ENCODE results near the gene MYO3B.

MYO3B gene

GRCh38 chr2:170236680-170237047 is 58.7 kb downstream of the MYO3B start:
- no peak for DNase-seq (ENCODE audit: low read depth in 3 of 3, low spot score in 1 of 3)

- DNase-seq (ENCODE audit: low read depth in 3 of 3, low spot score in 1 of 3), result no peak
Measured at GRCh38 chr2:170237572-170238120, 59.7 kb downstream of the MYO3B start.

- DNase-seq (ENCODE audit: low read depth in 3 of 3, low spot score in 1 of 3), result no peak
Measured at GRCh38 chr2:170238776-170239175, 60.8 kb downstream of the MYO3B start.

- no peak for DNase-seq (ENCODE audit: low read depth in 3 of 3, low spot score in 1 of 3)
Measured at GRCh38 chr2:170240629-170241028, 62.7 kb downstream of the MYO3B start.

GRCh38 chr2:170241756-170242155 is 63.8 kb downstream of the MYO3B start:
- DNase-seq (ENCODE audit: low read depth in 3 of 3, low spot score in 1 of 3), result no peak

- no peak for DNase-seq (ENCODE audit: low read depth in 3 of 3, low spot score in 1 of 3)
Measured at GRCh38 chr2:170243118-170243837, 65.3 kb downstream of the MYO3B start.

GRCh38 chr2:170243898-170244297 is 66.0 kb downstream of the MYO3B start:
- no peak for DNase-seq (ENCODE audit: low read depth in 3 of 3, low spot score in 1 of 3)

GRCh38 chr2:170244555-170244954 is 66.6 kb downstream of the MYO3B start:
- no peak for DNase-seq (ENCODE audit: low read depth in 3 of 3, low spot score in 1 of 3)

- DNase-seq (ENCODE audit: low read depth in 3 of 3, low spot score in 1 of 3), result no peak
Measured at GRCh38 chr2:170245312-170245711, 67.4 kb downstream of the MYO3B start.

GRCh38 chr2:170247333-170247732 is 69.4 kb downstream of the MYO3B start:
- no peak for DNase-seq (ENCODE audit: low read depth in 3 of 3, low spot score in 1 of 3)

- no peak for DNase-seq (ENCODE audit: low read depth in 3 of 3, low spot score in 1 of 3)
Measured at GRCh38 chr2:170247882-170248393, 70.0 kb downstream of the MYO3B start.

- no peak for DNase-seq (ENCODE audit: low read depth in 3 of 3, low spot score in 1 of 3)
Measured at GRCh38 chr2:170248574-170249393, 70.8 kb downstream of the MYO3B start.

- no peak for DNase-seq (ENCODE audit: low read depth in 3 of 3, low spot score in 1 of 3)
Measured at GRCh38 chr2:170249761-170250160, 71.8 kb downstream of the MYO3B start.

- no peak for DNase-seq (ENCODE audit: low read depth in 3 of 3, low spot score in 1 of 3)
Measured at GRCh38 chr2:170250584-170250983, 72.6 kb downstream of the MYO3B start.

- DNase-seq (ENCODE audit: low read depth in 3 of 3, low spot score in 1 of 3), result no peak
Measured at GRCh38 chr2:170252414-170252813, 74.5 kb downstream of the MYO3B start.

- no peak for DNase-seq (ENCODE audit: low read depth in 3 of 3, low spot score in 1 of 3)
Measured at GRCh38 chr2:170253721-170254230, 75.8 kb downstream of the MYO3B start.

- DNase-seq (ENCODE audit: low read depth in 3 of 3, low spot score in 1 of 3), result no peak
Measured at GRCh38 chr2:170254293-170254732, 76.4 kb downstream of the MYO3B start.

GRCh38 chr2:170255137-170255536 is 77.2 kb downstream of the MYO3B start:
- DNase-seq (ENCODE audit: low read depth in 3 of 3, low spot score in 1 of 3), result no peak

GRCh38 chr2:170255971-170256370 is 78.0 kb downstream of the MYO3B start:
- DNase-seq (ENCODE audit: low read depth in 3 of 3, low spot score in 1 of 3), result no peak

GRCh38 chr2:170258382-170258781 is 80.4 kb downstream of the MYO3B start:
- DNase-seq (ENCODE audit: low read depth in 3 of 3, low spot score in 1 of 3), result no peak

GRCh38 chr2:170260188-170260587 is 82.2 kb downstream of the MYO3B start:
- no peak for DNase-seq (ENCODE audit: low read depth in 3 of 3, low spot score in 1 of 3)

- no peak for DNase-seq (ENCODE audit: low read depth in 3 of 3, low spot score in 1 of 3)
Measured at GRCh38 chr2:170261566-170261965, 83.6 kb downstream of the MYO3B start.

Measured in stimulated activated CD4-positive, alpha-beta T cell treated with anti-CD3 and anti-CD28 coated beads, TNF-alpha, amount 100 ng/mL, for 1 hour (primary cell).